Activated CD4-positive, CD25-positive, alpha-beta regulatory T cell treated with anti-CD3 and anti-CD28 coated beads, Interleukin-2, amount 50 U/mL, for 72 hours (primary cell): ENCODE data around the gene PEX1.
"Not testable (repeated sequence)": the region's sequence is repeated elsewhere in the genome, so short reads cannot be mapped to it uniquely, and the experiment has no call there.

Source experiments
- DNase-seq: peaks from one replicate; pipeline ENCODE4 v3.0.0; 2021

PEX1 gene

GRCh38 chr7:92503767-92504166, 24.6 kb downstream of the PEX1 start:
- DNase-seq, result no peak

DNA sequence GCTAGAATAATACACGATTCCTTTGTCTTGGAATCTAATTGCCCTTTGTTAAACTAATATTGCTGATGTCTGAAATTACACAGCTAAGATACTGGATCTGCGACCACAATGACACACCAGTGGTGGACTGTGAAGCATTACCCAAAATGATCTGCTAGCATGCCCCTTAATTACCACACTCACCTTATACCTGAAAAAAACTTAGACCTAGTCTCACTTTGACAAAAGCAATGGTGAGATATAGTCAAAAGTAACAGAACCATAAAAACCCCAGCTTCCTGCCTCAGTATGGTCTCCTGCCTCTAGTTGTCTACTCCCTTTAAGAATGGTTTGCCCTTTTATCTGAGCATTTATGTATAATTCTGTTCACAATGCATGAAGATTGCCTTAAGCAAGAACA, 29.8 kb downstream of the PEX1 start:
- no peak for DNase-seq

DNA sequence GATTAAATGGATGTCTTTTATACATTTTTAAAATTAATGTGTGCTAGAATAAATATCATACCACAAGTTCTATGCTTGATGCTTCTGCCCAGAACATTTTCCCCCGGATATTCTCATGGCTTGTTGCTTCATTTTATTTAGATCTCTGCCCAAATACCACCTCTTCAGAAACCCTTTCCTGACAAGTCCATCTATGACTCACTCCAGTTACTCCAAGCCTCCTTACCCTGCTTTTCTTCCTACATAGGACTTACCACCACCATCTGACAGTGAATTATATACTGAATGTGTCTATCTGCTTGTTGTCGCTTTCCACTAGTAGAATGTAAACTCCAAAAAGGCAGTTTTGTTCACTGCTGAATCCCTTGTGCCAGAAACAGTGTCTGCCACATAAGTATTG, 31.4 kb downstream of the PEX1 start:
- no peak for DNase-seq

GRCh38 chr7:92489634-92490033, 38.7 kb downstream of the PEX1 start:
- no peak for DNase-seq

GRCh38 chr7:92487804-92488203, 40.5 kb downstream of the PEX1 start:
- no peak for DNase-seq

DNA sequence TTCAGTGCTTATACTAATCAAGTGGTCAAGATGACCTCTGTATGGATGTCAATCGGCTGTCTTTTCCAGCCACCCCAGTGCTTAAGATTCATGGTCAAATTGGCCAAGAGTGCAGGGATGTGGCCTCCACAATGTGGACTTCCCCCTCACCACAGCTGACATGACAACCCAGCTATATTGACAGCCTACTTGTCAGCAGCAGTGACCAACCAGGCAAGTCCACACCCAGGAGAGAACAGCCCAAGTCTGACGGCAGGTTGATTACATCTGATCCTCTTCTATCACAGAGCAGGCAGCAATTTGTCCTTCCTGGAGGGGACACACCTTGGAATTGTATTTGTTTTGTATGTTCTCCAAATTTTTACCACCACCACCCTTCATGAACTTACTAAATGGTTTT, 42.3 kb downstream of the PEX1 start:
- no peak for DNase-seq

- no peak for DNase-seq
Observed at GRCh38 chr7:92485267-92485892, 42.9 kb downstream of the PEX1 start.

GRCh38 chr7:92484226-92484625, 44.1 kb downstream of the PEX1 start:
- DNase-seq, result not testable (repeated sequence)

GRCh38 chr7:92483624-92484023, 44.7 kb downstream of the PEX1 start:
- not testable (repeated sequence) for DNase-seq

DNA sequence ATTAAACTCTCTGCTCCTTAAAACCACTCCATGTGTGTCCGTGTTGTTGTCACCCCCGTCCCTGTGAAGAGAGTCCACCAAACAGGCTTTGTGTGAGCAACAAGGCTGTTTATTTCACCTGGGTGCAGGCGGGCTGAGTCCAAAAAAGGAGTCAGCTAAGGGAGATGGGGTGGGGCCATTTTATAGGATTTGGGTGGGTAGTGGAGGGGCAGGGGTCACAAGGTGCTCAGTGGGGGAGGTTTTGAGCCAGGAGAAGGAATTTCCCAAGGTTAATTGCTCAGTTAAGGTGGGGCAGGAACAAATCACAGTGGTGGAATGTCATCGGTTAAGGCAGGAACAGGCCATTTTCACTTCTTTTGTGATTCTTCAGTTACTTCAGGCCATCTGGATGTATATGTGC, 49.2 kb downstream of the PEX1 start:
- DNase-seq, result not testable (repeated sequence)

DNA sequence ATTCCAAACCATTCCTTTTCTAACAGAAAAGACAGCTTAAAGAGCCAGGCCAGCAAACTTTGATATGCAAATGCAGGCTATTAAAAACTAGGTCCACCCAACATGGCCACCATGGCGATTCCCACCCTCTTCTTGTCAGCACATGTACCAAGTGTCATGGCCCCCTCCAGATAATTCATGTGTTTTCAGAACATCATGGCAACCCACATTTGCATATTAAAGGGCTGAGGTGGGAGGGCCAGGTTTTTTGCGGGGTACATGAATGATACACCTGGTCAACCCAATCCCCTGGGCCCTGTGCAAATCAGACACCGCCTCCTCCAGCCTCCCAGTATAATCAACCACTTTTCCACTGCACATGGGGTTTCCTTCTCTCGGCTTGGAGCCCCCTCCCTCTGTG, 49.6 kb downstream of the PEX1 start:
- DNase-seq, result no peak

- no peak for DNase-seq
Observed at GRCh38 chr7:92478095-92478494, 50.2 kb downstream of the PEX1 start.

DNA sequence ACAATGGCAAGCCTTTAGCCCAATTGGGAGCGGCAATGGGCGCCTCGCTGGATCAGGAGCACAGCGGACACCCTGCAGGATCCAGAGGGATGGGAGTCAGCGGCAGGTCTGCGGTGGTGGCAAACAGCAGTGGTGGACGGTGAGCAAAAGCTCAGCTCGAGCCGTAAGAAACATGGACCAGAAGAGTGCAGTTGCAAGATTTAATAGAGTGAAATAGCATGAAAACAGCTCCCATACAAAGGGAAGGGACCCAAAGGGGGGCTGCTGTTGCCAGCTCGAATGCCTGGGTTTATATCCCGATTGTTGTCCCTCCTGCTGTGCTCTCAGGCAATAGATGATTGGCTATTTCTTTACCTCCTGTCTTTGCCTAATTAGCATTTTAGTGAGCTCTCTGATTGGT, 50.6 kb downstream of the PEX1 start, which contains the start of gene ERVW-1:
Gene ERVW-1 (minus strand): TSS at position 266 of the 400 bp plus-strand sequence. CDS start 7,565 bp downstream, outside the sequence.
- not testable (repeated sequence) for DNase-seq

DNA sequence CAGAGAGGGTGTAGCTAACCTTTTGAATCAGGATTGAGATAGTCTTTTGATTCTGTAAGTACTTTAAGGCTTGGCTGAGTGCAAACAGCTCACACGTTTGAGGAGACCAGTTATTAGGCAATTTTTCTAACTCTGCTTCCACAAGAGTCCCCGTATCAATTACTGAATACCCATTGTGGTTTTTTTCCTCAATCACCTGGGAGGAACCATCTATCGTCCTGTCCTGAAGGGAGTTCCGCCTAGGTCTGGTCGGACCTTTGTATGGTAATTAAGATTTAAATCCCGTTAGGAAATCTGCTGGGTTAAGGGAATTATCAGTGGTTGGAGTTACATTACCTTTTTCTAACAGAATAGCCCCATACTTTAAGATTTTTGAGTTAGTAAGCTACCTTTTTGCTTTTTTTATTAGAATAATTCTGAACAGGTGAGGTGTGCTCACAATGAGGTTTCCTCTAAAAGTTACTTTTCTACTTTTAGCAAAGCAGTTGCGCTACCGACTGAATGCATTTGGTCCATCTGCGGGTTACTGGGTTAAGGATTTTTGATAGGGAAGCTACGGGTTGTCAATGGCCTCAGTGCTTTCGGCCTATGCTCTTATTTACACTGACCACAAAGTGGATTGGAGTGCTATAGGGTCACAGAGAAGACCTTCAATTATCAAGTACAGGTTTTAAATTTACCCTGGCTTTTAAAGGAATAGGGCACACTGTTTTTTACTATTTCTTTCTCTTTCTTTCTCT, 52.3 kb downstream of the PEX1 start:
- not testable (repeated sequence) for DNase-seq

DNA sequence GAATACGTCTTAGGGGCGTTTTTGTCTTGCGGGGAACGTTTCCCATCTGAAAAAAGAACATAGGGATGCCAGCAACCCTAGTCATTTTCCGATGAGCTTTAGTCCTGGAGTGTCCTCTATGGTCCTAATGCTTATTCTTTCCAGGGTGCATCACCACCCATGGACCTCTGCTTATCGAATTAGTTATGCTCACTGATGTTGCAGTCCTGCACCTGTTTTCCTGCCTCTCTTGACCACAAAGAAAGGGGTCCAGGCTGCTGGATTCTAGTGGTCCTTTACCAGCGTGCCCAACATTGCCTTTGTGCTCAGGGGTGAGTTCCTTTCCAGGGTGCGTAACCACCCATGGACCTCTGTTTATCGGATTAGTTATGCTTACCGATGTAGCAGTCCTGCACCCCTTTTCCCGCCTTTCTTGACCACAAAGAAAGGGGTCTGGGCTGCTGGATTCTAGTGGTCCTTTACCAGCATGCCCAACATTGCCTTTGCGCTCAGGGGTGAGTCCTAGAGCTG, 53.0 kb downstream of the PEX1 start:
- DNase-seq, result not testable (repeated sequence)

- not testable (repeated sequence) for DNase-seq
Observed at GRCh38 chr7:92473989-92474388, 54.3 kb downstream of the PEX1 start.

GRCh38 chr7:92468589-92468988, 59.7 kb downstream of the PEX1 start:
- DNase-seq, result not testable (repeated sequence)

DNA sequence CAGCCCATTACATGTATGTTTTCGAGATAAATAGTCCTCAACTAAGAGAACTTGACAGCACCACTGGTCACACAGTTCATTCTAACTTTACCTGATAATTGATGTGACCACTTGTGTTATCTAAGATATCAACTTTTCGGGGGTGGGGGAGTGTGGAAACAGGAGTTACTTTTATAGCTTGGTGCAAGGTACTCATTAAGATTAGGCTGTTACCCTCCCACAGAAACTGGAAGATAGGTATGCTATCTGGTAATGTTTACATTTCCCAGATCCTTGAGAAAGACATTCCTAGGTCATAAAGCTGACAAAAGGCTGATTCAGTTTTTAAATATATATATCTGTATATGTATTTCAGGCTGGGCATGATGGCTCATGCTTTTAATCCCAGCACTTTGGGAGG, 61.6 kb downstream of the PEX1 start:
- DNase-seq, result no peak

- no peak for DNase-seq
Observed at GRCh38 chr7:92464515-92464914, 63.8 kb downstream of the PEX1 start.

- no peak for DNase-seq
Observed at GRCh38 chr7:92462560-92462959, 65.8 kb downstream of the PEX1 start.

GRCh38 chr7:92461027-92462003, 67.0 kb downstream of the PEX1 start:
- DNase-seq, result no peak

DNA sequence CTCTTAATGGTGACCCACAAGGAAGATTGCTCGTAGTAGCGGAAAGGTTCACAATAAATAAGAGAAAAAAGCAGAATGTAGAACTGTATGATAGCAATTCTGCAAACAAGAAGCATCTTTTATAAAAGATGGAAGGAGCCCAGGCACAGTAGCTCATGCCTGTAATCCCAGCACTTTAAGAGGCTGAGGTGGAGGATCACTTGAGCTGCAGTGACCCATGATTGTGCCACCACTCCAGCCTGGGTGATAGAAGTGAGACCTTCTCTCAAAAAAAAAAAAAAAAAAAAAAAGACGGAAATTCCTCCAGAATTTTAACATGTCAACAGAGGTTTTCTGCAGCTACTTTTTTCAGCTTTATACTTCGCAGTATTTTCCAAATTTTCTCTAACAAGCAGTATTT, 67.8 kb downstream of the PEX1 start:
- DNase-seq, result no peak

- DNase-seq, result no peak
Observed at GRCh38 chr7:92460109-92460508, 68.2 kb downstream of the PEX1 start.
